Endothelial cell of umbilical vein (primary cell): ENCODE data around the gene TIMP1. TPM values are rescaled to one million over a fixed set of nuclear protein-coding genes. Genes with fewer than 3 reads are reported as not detected.

Source experiments
- BruUV-seq: library from RNA; stranded (reverse); fragments of 400-500 nt; replicated peaks from 2 replicates; lab custom pipeline; 2021; lab: Mats Ljungman, UMichigan
- CTCF ChIA-PET: fragments of 300-600, 350-600 bp; sonication (Branson Sonifier 250); formaldehyde crosslinking; loops from one replicate; lab custom pipeline; 2021; ENCODE audit warnings: antibody characterized with exemption, inconsistent platforms; lab: Charles Lee
- POLR2A ChIA-PET: fragments of 300-600, 350-600 bp; sonication (Branson Sonifier 250); formaldehyde crosslinking; loops from one replicate; lab custom pipeline; 2021; ENCODE audit warnings: antibody characterized with exemption, inconsistent platforms; lab: Charles Lee
- DNase-seq: peaks from one replicate; pipeline ENCODE4 v3.0.0-alpha.2; 2011; ENCODE audit warnings: low read depth, low spot score
- FAIRE-seq: peaks from 2 replicates; lab custom pipeline; 2011; peaks lifted over from hg19 to GRCh38; lab: Jason Lieb, UNC
- H2AFZ ChIP-seq: 2 replicates; pipeline ENCODE4 v1.6.0; 2012; ENCODE audit warnings: low read depth, low read length, control low read depth, inconsistent platforms
- H3K27ac ChIP-seq: 2 replicates; pipeline ENCODE4 v1.5.1; 2011; ENCODE audit warnings: low read depth, mild to moderate bottlenecking, control low read depth, low read length, moderate library complexity; ENCODE audit not compliant: insufficient read depth
- H3K27me3 ChIP-seq, 2 experiments: 2 replicates each; pipeline versions ENCODE4 v1.6.0 to v1.6.1; 2011; ENCODE audit warnings: low read length in 2 of 2, mixed read lengths in 1 of 2; ENCODE audit not compliant: control insufficient read depth in 2 of 2, insufficient read depth in 2 of 2
- H3K36me3 ChIP-seq, 2 experiments: 2 replicates in 1 of 2; 3 replicates in 1 of 2; pipeline ENCODE4 v1.5.1; 2011; ENCODE audit warnings: low read length in 2 of 2, mild to moderate bottlenecking in 1 of 2, moderate library complexity in 1 of 2; ENCODE audit not compliant: control insufficient read depth in 2 of 2, insufficient read depth in 2 of 2; ENCODE audit errors: extremely low read depth in 1 of 2
- H3K4me1 ChIP-seq: 3 replicates; pipeline ENCODE4 v1.5.1; 2011; ENCODE audit warnings: mild to moderate bottlenecking, low read length; ENCODE audit not compliant: control insufficient read depth, insufficient read depth; ENCODE audit errors: extremely low read depth
- H3K4me2 ChIP-seq: 2 replicates; pipeline ENCODE4 v1.6.1; 2011; ENCODE audit warnings: low read length, control low read depth, mixed read lengths; ENCODE audit not compliant: insufficient read depth
- H3K4me3 ChIP-seq, 3 experiments: fragments of 200-600 bp in 1 of 3; sonication (generic), shearing (Covaris generic) in 1 of 3; replicated peaks in 1 of 3; 2 replicates each; pipeline ENCODE4 v1.5.1; 2011 to 2016; ENCODE audit warnings: control low read depth in 3 of 3, low read length in 3 of 3, mild to moderate bottlenecking in 2 of 3, inconsistent platforms in 1 of 3, low read depth in 1 of 3, moderate library complexity in 1 of 3; ENCODE audit not compliant: insufficient read depth in 1 of 3
- H3K79me2 ChIP-seq: 2 replicates; pipeline ENCODE4 v1.6.0; 2012; ENCODE audit warnings: low read length, inconsistent platforms; ENCODE audit not compliant: control insufficient read depth, insufficient read depth
- H3K9ac ChIP-seq: replicated peaks from 2 replicates; pipeline ENCODE3; 2011; ENCODE audit warnings: low read length, control low read depth; ENCODE audit not compliant: insufficient read depth; ENCODE audit errors: extremely low read depth
- H3K9me1 ChIP-seq: replicated peaks from 3 replicates; pipeline ENCODE4 v1.6.0; 2011; ENCODE audit warnings: mild to moderate bottlenecking, low read length; ENCODE audit not compliant: control insufficient read depth, insufficient read depth; ENCODE audit errors: extremely low read depth
- H3K9me3 ChIP-seq: replicated peaks from 2 replicates; pipeline ENCODE4 v1.5.1; 2012; ENCODE audit warnings: low read length, inconsistent platforms; ENCODE audit not compliant: control insufficient read depth, insufficient read depth
- H4K20me1 ChIP-seq: replicated peaks from 2 replicates; pipeline ENCODE3; 2011; ENCODE audit warnings: mild to moderate bottlenecking, low read length; ENCODE audit not compliant: control insufficient read depth, insufficient read depth; ENCODE audit errors: extremely low read depth
- FOS ChIP-seq: IDR thresholded peaks from 2 replicates; pipeline ENCODE4 v1.6.1; 2011; ENCODE audit warnings: mild to moderate bottlenecking, low read length, moderate library complexity, borderline replicate concordance; ENCODE audit not compliant: insufficient read depth
- MYC ChIP-seq: IDR thresholded peaks from one replicate; pipeline ENCODE4 v1.6.1; 2011; ENCODE audit warnings: mild to moderate bottlenecking, low read depth, low read length
- POLR2A ChIP-seq: IDR thresholded peaks from 2 replicates; pipeline ENCODE4 v1.6.1; 2012; ENCODE audit warnings: low read depth, mild to moderate bottlenecking, control low read depth, low read length
- dilution Hi-C: fragments of 300-500 bp; cut with MboI; formaldehyde crosslinking; loops from one replicate; pipeline ENCODE4 v1.15.0; 2019; ENCODE audit warnings: low sequenced_read_pairs; ENCODE audit not compliant: extremely low pct_ligation_motif_present
- intact Hi-C: fragments of 100-400 bp; cut with micrococcal nuclease; formaldehyde crosslinking; loops from one replicate; pipeline ENCODE4 v1.10.0; 2022
- microRNA-seq: library from miRNA; unstranded; fragments of <30 nt; microRNA quantifications from one replicate; pipeline ENCODE4 v1.2.0, GENCODE V29; 2021; ENCODE audit warnings: borderline number of aligned reads, borderline replicate concordance
- polyA plus RNA-seq, 4 experiments: library from polyadenylated mRNA; depleted of rRNA in 3 of 4; stranded (reverse) in 3 of 4; unstranded in 1 of 4; fragments of >200 nt; gene quantifications; 2 replicates each; pipeline versions ENCODE4 v1.2.1 to v1.2.3, GENCODE V29; 2011 to 2012; ENCODE audit warnings: missing spikeins in 1 of 4
- small RNA-seq: library from RNA; depleted of rRNA; stranded (forward); fragments of <200 nt; gene quantifications from one replicate; pipeline ENCODE3, GENCODE V24; 2012; ENCODE audit warnings: low replicate concordance, low read depth; ENCODE audit not compliant: insufficient read depth, insufficient read length
- total RNA-seq: library from RNA; stranded (reverse); gene quantifications from 2 replicates; pipeline ENCODE4 v1.2.3, GENCODE V29; 2021
- TF ChIP-seq, protein P1 (sequence below): IDR thresholded peaks from 2 replicates; pipeline ENCODE4 v1.6.1; 2011; ENCODE audit not compliant: insufficient read depth, insufficient read length

The TIMP1 gene
- total and polyA plus RNA-seq, 2 donors (not counting 3 experiments of a cell fraction or from before 2014, with no cell fraction given) = 124 to 277 TPM

DNA sequence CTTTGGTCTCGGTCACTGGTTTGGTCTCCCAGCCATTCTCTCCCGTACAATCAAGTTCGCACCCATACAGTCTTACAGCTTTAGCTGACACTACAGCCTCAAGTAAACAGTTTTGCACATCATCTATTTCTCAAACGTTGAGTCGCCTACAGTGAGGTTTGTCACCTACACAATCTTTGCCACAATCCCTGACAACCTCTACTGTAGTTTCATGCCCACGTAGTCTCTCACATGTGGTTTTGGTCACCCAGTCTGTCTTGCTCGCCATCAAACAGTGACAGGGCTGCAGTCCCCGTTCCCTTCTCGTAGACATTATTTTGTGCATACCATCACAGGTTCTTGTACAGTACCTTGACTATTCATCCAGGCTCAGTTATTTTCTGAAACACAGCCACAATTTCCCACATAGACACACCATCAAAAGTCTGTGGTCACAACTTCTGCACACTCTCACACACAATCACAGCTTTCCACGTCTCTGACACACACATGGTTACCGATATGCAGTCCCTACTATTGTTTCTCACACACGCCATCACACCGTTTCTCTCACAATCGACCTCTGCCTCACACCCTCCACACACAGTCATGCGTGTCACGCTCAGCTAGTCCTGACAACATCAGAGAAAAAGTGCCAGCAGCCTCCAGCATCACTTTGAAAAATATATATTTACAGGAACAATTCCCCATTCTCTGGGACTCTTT lies 52.8 kb downstream of the TIMP1 start:
- dilution Hi-C loops = no loop called here

More for the DNA sequence above, 52.8 kb downstream of the TIMP1 start:
- H3K9me1 ChIP-seq = no peaks in the 10 kb centered on the region
- peaks cover 4% of the 10 kb centered on the region for H3K4me1 ChIP-seq
- H3K4me3 ChIP-seq = no peak overlapping the region
- no peak overlapping the region for H3K27ac ChIP-seq
- H3K4me2 ChIP-seq = no peak overlapping the region
- no peak overlapping the region for H2AFZ ChIP-seq
- no peaks in the 10 kb centered on the region for H4K20me1 ChIP-seq
- BruUV-seq = no TSS peak
- no peak for FAIRE-seq
- H3K79me2 ChIP-seq = no peaks in the 10 kb centered on the region
- peaks cover 0 to 10% of the 10 kb centered on the region in 2 experiments for H3K36me3 ChIP-seq
- TF ChIP-seq MYC (no peak), POLR2A (no peak), FOS (no peak)
- TF ChIP-seq, protein P1, sequence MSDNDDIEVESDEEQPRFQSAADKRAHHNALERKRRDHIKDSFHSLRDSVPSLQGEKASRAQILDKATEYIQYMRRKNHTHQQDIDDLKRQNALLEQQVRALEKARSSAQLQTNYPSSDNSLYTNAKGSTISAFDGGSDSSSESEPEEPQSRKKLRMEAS = no peak
- CTCF ChIA-PET = no interaction called here
- no peak for DNase-seq
- POLR2A ChIA-PET = no interaction called here
- H3K9ac ChIP-seq = no peak overlapping the region
- no peaks in the 10 kb centered on the region for H3K27me3 ChIP-seq
- no peaks in the 10 kb centered on the region for H3K9me3 ChIP-seq
- intact Hi-C loops = loop anchor here (5.0 kb wide), 2 partner anchors 53 to 443 kb away; partner anchors contain the start of genes TIMP1 and UBA1

Small RNA genes within 50 kb of the gene (microRNA-seq; reads per million reads assigned to microRNA genes)
- gene MIR4769 = not detected

Small RNA genes within 50 kb of the gene (small RNA-seq; reads per million reads assigned to genes)
- not detected for gene MIR4769

Other genes starting within 250 kb of the TIMP1 start
- not detected in 2 replicates for gene ZNF157, start 211.9 kb upstream of the TIMP1 start, total RNA-seq
- not detected in 2 replicates for gene ZNF157, start 211.9 kb upstream of the TIMP1 start, polyA plus RNA-seq
- gene ZNF41, start 99.2 kb upstream of the TIMP1 start, total RNA-seq = 7.5 TPM in 2 replicates
- gene ZNF41, start 99.2 kb upstream of the TIMP1 start, polyA plus RNA-seq = 2.1 and 2.9 TPM in 2 replicates
- 58.6 and 62.7 TPM in 2 replicates for gene ARAF, start 21.2 kb upstream of the TIMP1 start, total RNA-seq
- gene ARAF, start 21.2 kb upstream of the TIMP1 start, polyA plus RNA-seq = 69.5 and 77.2 TPM in 2 replicates
- not detected in 2 replicates for gene SYN1, start 37.4 kb downstream of the TIMP1 start, total RNA-seq
- gene SYN1, start 37.4 kb downstream of the TIMP1 start, polyA plus RNA-seq = not detected in 2 replicates
- 1.00 and 1.9 TPM in 2 replicates for gene CFP, start 47.5 kb downstream of the TIMP1 start, total RNA-seq
- 0.62 and 0.69 TPM in 2 replicates for gene CFP, start 47.5 kb downstream of the TIMP1 start, polyA plus RNA-seq
- gene ELK1, start 68.1 kb downstream of the TIMP1 start, total RNA-seq = 27.5 and 28.7 TPM in 2 replicates
- 18.3 and 21.0 TPM in 2 replicates for gene ELK1, start 68.1 kb downstream of the TIMP1 start, polyA plus RNA-seq
- 91.2 and 95.7 TPM in 2 replicates for gene UXT, start 76.7 kb downstream of the TIMP1 start, total RNA-seq
- 153 and 164 TPM in 2 replicates for gene UXT, start 76.7 kb downstream of the TIMP1 start, polyA plus RNA-seq